Activated naive CD4-positive, alpha-beta T cell treated with Interleukin-2 at 50 U/mL for 16 hours (primary cell): ENCODE measurements around the gene RHBDF1.
A peak's percentile ranks its signal among the peaks of the same experiment; 100 is the strongest.

Source experiments
- DNase-seq: peaks from one replicate; pipeline ENCODE4 v3.0.0-alpha.2; 2020

Gene RHBDF1

GRCh38 chr16:71540-72401 lies 660 bp downstream of the RHBDF1 start:
- DNase-seq, result no peak

GRCh38 chr16:71210-71539 lies 1.3 kb downstream of the RHBDF1 start:
- DNase-seq, result no peak

GRCh38 chr16:69181-69580 lies 3.2 kb downstream of the RHBDF1 start:
- no peak for DNase-seq

GRCh38 chr16:67884-68789 lies 4.3 kb downstream of the RHBDF1 start:
- DNase-seq, result no peak

- no peak for DNase-seq
Observed at GRCh38 chr16:67183-67791, 5.1 kb downstream of the RHBDF1 start.

- DNase-seq, result no peak
Observed at GRCh38 chr16:66309-67182, 5.9 kb downstream of the RHBDF1 start.

- peak; percentile 85 for DNase-seq
Observed at GRCh38 chr16:65745-66144, 6.7 kb downstream of the RHBDF1 start.

- no peak for DNase-seq
Observed at GRCh38 chr16:64914-65255, 7.5 kb downstream of the RHBDF1 start.

- no peak for DNase-seq
Observed at GRCh38 chr16:63998-64913, 8.2 kb downstream of the RHBDF1 start.

- DNase-seq, result no peak
Observed at GRCh38 chr16:63466-63865, 9.0 kb downstream of the RHBDF1 start.

GRCh38 chr16:62968-63391 lies 9.5 kb downstream of the RHBDF1 start:
- DNase-seq, result no peak

GRCh38 chr16:62283-62967 lies 10.0 kb downstream of the RHBDF1 start:
- no peak for DNase-seq

GRCh38 chr16:61879-62281 lies 10.6 kb downstream of the RHBDF1 start:
- no peak for DNase-seq

GRCh38 chr16:60929-61878 lies 11.2 kb downstream of the RHBDF1 start:
- DNase-seq, result no peak

GRCh38 chr16:60166-60565 lies 12.3 kb downstream of the RHBDF1 start:
- no peak for DNase-seq

- DNase-seq, result no peak
Observed at GRCh38 chr16:59440-60059, 12.9 kb downstream of the RHBDF1 start.

GRCh38 chr16:58491-59439 lies 13.7 kb downstream of the RHBDF1 start:
- no peak for DNase-seq

GRCh38 chr16:57711-58110 lies 14.7 kb downstream of the RHBDF1 start:
- no peak for DNase-seq
